Uterus (tissue), 2 donors: ENCODE results near the gene RNF2.

Experiments used
- CTCF ChIP-seq, 4 experiments: fragments of 200-600 bp in 2 of 4; fragments of 450-650 bp in 2 of 4; sonication (generic) in 2 of 4; IDR thresholded peaks; one replicate each; pipeline ENCODE4 v1.5.1; 2016 to 2019; ENCODE audit warnings: antibody characterized with exemption in 4 of 4, mild to moderate bottlenecking in 2 of 4, moderate library complexity in 1 of 4
- POLR2A ChIP-seq, 2 donors: fragments of 450-650 bp; IDR thresholded peaks; one replicate each; pipeline ENCODE4 v1.6.1; 2016; ENCODE audit warnings: antibody characterized with exemption in 2 of 2, mild to moderate bottlenecking in 1 of 2, moderate library complexity in 1 of 2

DNA sequence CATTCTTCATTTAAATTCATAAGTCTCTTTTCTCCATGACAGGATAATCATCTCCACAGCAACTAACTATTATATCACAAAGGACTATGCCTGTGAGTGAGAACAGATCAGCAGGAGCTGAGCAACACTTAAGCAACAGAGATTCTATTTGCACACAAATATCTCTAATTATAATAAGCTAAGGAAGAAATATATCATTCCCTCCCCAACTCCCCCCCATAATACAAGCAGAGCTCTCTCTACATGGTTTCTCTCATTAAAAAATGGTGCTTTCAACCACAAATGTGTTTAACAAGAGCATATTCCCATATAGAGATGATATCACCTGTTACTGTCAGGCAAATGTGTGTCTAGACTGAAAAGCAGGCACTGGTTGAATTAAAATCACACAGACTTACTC lies 36.5 kb upstream of the RNF2 start:
- TF ChIP-seq CTCF (IDR thresholded peaks at IDR 0.05) (no peak), POLR2A (IDR thresholded peaks at IDR 0.05) (no peak)
